Cardiac muscle cell (in vitro differentiated cells and primary cell): ENCODE results near the gene IRAG1. TPM values are rescaled to one million over a fixed set of nuclear protein-coding genes. Genes with fewer than 3 reads are reported as not detected.
A peak's percentile ranks its signal among the peaks of the same experiment; 100 is the strongest.

ENCODE experiments used
- DNase-seq, 2 donors: peaks; one replicate each; pipeline versions ENCODE4 v3.0.0 to v3.0.0-alpha.2; 2010 to 2017; ENCODE audit warnings: low read depth in 1 of 2, low spot score in 1 of 2
- H3K27ac ChIP-seq: fragments of 200-600 bp; sonication (generic); 2 replicates; pipeline ENCODE4 v1.5.1; 2016
- H3K27me3 ChIP-seq: fragments of 200-600 bp; sonication (generic); 2 replicates; pipeline ENCODE4 v1.6.0; 2016; ENCODE audit warnings: control low read depth
- H3K36me3 ChIP-seq: fragments of 200-600 bp; sonication (generic); 2 replicates; pipeline ENCODE4 v1.5.1; 2016; ENCODE audit warnings: control low read depth
- H3K4me1 ChIP-seq: fragments of 200-600 bp; sonication (generic); 2 replicates; pipeline ENCODE4 v1.8.1; 2017; ENCODE audit warnings: low read depth, mild to moderate bottlenecking, mixed run types
- H3K4me3 ChIP-seq: fragments of 200-600 bp; sonication (generic); 2 replicates; pipeline ENCODE4 v1.5.1; 2016; ENCODE audit warnings: mild to moderate bottlenecking
- H3K9me3 ChIP-seq: fragments of 200-600 bp; sonication (generic); 2 replicates; pipeline ENCODE4 v1.5.1; 2017; ENCODE audit warnings: low read depth, mild to moderate bottlenecking, control low read depth
- CTCF ChIP-seq: IDR thresholded peaks from 2 replicates; pipeline ENCODE4 v1.5.1; 2012; ENCODE audit warnings: low read depth, mild to moderate bottlenecking, low read length
- polyA plus RNA-seq: library from polyadenylated mRNA; unstranded; fragments of >200 nt; fragmentation: Nextera tagmentation; extraction: Ambion mirVana; gene quantifications from 2 replicates; pipeline ENCODE4 v1.2.1, GENCODE V29; 2016
- total RNA-seq: library from RNA; depleted of rRNA; stranded (reverse); fragments of >200 nt; gene quantifications from 2 replicates; pipeline ENCODE4 v1.2.3, GENCODE V29; 2016

IRAG1 gene
- total and polyA plus RNA-seq, 2 experiments from 2014 or later = 3.1 to 7.3 TPM

GRCh38 chr11:10655943-10656576, 37.5 kb downstream of the IRAG1 start:
- TF ChIP-seq CTCF = no peak
- Histone ChIP-seq H3K27ac (no peak overlapping the region), H3K27me3 (no peaks in the 10 kb centered on the region), H3K36me3 (no peaks in the 10 kb centered on the region), H3K4me1 (peaks cover 15% of the 10 kb centered on the region), H3K9me3 (no peaks in the 10 kb centered on the region), H3K4me3 (no peak overlapping the region)
- DNase-seq = no peak

GRCh38 chr11:10655227-10655626, 38.3 kb downstream of the IRAG1 start:
- H3K4me1 ChIP-seq = peaks cover 15% of the 10 kb centered on the region
- TF ChIP-seq CTCF = no peak
- H3K27ac ChIP-seq = no peak overlapping the region
- no peaks in the 10 kb centered on the region for H3K36me3 ChIP-seq
- DNase-seq = no peak
- H3K4me3 ChIP-seq = no peak overlapping the region
- H3K9me3 ChIP-seq = no peaks in the 10 kb centered on the region
- no peaks in the 10 kb centered on the region for H3K27me3 ChIP-seq

GRCh38 chr11:10654811-10655150, 38.8 kb downstream of the IRAG1 start:
- peaks cover 15% of the 10 kb centered on the region for H3K4me1 ChIP-seq
- no peak for DNase-seq
- no peak for TF ChIP-seq CTCF

GRCh38 chr11:10653946-10654810, 39.4 kb downstream of the IRAG1 start:
- H3K27ac ChIP-seq = no peak overlapping the region
- DNase-seq = peak; percentile 42 to 85
- peaks cover 15% of the 10 kb centered on the region for H3K4me1 ChIP-seq
- no peaks in the 10 kb centered on the region for H3K36me3 ChIP-seq
- no peak overlapping the region for H3K4me3 ChIP-seq
- peak; percentile 69 for TF ChIP-seq CTCF
- no peaks in the 10 kb centered on the region for H3K9me3 ChIP-seq
- H3K27me3 ChIP-seq = no peaks in the 10 kb centered on the region

More at GRCh38 chr11:10654811-10655150, 38.8 kb downstream of the IRAG1 start:
- no peaks in the 10 kb centered on the region for H3K9me3 ChIP-seq
- H3K27ac ChIP-seq = no peak overlapping the region
- H3K27me3 ChIP-seq = no peaks in the 10 kb centered on the region
- H3K4me3 ChIP-seq = no peak overlapping the region
- no peaks in the 10 kb centered on the region for H3K36me3 ChIP-seq

- Histone ChIP-seq H3K4me3 (no peak overlapping the region), H3K27ac (no peak overlapping the region), H3K9me3 (no peaks in the 10 kb centered on the region), H3K27me3 (no peaks in the 10 kb centered on the region), H3K4me1 (peaks cover 15% of the 10 kb centered on the region), H3K36me3 (no peaks in the 10 kb centered on the region)
- no peak for TF ChIP-seq CTCF
- no peak for DNase-seq
Observed at GRCh38 chr11:10653261-10653660, 40.3 kb downstream of the IRAG1 start.
